ENCODE measurements around the gene INPP5A.

GRCh38 chr10:132786476-132786883 is 248.9 kb downstream of the INPP5A start:
- TF ChIP-seq CTCF (IDR thresholded peaks at IDR 0.05): no peak
- TF ChIP-seq POLR2A (IDR thresholded peaks at IDR 0.05): no peak
